GM21367 (cell line): ENCODE results near the gene SLC22A14.
"Not testable (repeated sequence)": the region's sequence is repeated elsewhere in the genome, so short reads cannot be mapped to it uniquely, and the experiment has no call there.

Experiments
- ATAC-seq: cut with Tn5 transposase; IDR thresholded peaks from one replicate; pipeline ENCODE4 v1.9.1; 2021; ENCODE audit not compliant: unreplicated experiment

SLC22A14 gene

GRCh38 chr3:38313263-38313662, 31.2 kb downstream of the SLC22A14 start:
- no peak for ATAC-seq

DNA sequence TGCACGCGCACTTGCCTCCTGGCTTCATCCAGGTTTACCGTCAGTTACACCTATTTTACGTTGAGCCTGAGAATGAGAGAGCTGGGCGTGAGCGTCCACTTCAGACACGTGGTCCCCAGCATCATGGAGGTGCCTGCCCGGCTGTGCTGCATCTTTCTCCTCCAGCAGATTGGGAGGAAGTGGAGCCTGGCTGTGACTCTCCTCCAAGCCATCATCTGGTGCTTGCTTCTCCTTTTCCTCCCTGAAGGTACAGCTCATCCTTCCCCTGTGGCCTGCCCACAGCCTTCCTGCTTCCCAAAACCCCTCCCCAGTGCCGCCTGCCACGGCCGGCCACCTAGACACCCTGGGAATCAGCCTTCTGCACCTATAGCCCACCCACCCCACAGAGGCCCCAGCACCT, 31.6 kb downstream of the SLC22A14 start:
- ATAC-seq: no peak

DNA sequence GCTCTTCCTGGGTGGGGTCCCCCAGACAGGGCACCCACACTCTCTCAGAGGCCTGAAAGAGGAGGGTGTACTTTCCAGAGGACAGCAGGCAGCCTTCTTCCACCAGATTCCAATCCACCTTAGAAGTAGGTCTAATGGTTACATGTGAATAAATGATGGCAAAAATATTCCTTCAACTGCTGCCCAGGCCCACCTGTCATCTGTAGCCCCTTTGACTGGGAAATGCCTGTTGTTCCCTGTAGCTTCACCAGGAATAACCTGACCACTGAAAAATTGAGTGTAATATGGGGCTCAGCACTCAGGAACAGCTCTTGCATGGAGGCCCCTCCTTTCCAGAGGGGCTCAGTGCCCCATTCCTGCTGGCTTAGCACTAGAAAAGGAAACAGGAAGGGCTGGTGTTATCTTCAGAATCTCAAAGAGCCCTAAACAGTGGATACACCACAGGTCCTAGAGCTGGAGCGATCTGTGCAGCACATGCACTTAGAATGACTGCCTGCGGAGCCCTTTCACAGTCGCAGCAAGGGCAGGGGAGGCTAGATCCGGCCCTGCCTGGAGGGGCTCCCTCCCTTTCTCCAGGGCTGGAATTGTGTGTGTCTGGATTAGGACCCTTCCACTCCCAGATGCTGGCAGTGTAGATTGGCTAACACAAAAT, 32.1 kb downstream of the SLC22A14 start:
- ATAC-seq: no peak

GRCh38 chr3:38314764-38315487, 32.8 kb downstream of the SLC22A14 start:
- ATAC-seq: no peak

- no peak for ATAC-seq
Measured at GRCh38 chr3:38315488-38316230, 33.6 kb downstream of the SLC22A14 start.

DNA sequence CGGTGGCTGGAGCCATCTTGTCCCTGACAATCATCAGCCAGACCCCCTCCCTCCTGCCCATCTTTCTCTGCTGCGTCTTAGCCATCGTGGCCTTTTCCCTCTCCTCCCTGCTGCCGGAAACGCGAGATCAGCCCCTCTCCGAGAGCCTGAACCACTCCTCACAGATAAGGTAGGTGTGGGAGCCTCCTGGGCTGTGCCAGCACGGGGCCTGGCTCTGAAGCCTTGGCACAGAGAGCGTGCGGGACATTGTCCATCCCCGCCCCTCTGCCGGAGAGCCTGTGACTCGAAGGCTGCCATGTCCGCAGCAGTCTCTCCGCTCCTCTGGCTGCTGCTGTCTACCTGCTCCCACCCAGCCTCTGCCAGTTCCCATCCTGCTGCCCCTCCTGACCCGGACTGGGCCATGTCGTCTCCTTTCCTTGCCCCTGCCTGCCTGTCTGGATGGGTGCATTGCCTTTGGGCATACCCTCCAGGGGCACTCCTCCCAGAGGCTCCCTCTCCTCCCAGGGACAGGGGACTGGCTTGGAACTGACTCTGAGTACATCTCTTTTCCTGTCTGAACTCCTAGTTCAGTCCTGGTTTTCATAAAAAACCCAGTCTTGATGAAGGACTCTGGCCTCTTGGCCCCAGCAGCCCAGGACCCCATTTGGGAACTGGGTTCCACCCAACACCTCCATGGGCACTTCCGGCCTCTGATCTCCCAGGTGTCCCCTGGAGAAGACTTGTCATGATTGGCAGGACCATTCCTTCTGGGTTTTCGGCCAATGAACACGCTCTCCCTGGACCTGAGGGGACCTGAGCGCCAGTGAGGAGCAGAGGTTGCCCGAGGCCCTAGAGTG, 34.5 kb downstream of the SLC22A14 start:
- ATAC-seq: no peak

GRCh38 chr3:38317192-38317759, 35.2 kb downstream of the SLC22A14 start:
- no peak for ATAC-seq

- ATAC-seq: no peak
Measured at GRCh38 chr3:38318766-38319671, 36.9 kb downstream of the SLC22A14 start.

DNA sequence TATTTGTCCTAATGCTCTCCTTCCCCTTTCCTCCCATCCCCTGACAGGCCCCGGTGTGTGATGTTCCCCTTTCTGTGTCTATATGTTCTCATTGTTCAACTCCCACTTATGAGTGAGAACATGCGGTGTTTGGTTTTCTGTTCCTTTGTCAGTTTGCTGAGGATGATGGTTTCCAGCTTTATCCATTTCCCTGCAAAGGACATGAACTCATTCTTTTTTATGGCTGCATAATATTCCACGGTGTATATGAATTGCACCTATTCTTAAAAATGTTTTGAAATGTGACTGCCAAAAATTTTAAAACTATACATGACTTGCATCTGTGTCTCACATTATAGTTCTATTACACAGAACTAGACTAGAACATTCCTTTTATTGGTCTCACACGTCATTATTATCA, 38.5 kb downstream of the SLC22A14 start:
- ATAC-seq: not testable (repeated sequence)

- no peak for ATAC-seq
Measured at GRCh38 chr3:38323060-38323459, 41.0 kb downstream of the SLC22A14 start.

- ATAC-seq: no peak
Measured at GRCh38 chr3:38325256-38325655, 43.2 kb downstream of the SLC22A14 start.

- ATAC-seq: no peak
Measured at GRCh38 chr3:38327335-38328009, 45.4 kb downstream of the SLC22A14 start.

GRCh38 chr3:38331257-38332022, 49.3 kb downstream of the SLC22A14 start:
- no peak for ATAC-seq

- ATAC-seq: no peak
Measured at GRCh38 chr3:38332201-38332600, 50.1 kb downstream of the SLC22A14 start.

DNA sequence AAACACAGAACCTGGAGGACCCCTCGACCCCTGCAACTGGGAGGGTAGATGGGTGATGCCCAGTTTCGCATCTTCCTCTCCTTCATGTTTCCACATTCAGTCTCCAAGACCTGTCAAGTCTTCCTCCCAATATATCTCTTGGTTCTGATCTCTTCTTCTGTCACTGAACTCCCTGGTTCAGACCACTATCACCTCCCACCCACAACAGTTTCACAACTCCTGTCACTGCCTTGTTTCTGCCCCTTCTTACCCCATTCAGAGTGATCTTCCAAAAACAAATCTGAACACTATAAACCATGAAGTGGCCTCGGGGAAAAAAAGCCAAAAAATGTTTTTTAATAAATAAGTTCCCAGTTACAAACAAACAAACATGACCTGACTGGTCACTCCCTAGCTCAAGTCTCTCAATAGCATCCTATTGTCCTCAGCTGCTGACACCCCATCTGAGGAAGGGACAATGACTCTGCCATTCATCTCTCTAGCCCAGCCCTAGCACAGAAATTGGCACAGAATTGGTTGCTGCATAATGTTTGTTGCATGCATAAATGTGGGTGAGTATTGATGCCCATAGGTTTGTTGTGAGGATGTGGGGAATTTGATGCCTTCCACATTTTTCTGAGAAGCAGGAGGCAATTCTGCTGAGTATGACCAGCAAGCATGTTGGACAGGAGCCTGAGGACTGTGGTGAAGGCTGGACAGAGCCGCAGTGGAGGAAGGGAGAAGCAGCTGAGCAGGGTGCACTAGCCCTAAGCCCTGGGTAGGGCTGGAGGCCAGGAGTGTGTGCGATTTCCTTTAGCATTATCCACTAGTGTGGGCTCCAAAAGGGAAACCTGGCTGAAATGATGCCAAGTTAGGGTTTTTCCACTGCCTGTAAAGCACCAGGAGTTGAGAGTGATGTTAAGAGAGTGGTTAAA, 52.3 kb downstream of the SLC22A14 start:
- no peak for ATAC-seq

DNA sequence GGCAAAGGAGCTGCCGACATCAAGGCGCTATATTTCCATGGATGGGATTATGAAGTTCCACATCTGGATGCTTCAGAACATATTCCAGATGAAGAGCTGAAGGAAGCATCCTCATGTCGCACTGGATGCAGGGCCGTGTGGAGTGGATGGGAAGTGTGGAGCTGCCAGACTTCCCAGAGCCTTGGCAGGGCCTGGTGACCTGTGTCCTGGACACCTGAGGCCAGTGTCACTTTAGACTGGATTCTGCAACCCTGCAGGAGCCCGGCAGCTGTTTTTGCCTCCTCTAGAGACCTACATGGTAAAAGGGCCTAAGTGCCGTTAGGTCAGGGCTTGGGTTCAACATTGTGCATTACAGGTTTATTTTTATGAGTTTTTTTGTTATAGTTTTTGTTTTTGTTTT, 53.2 kb downstream of the SLC22A14 start:
- ATAC-seq: no peak

GRCh38 chr3:38337703-38338102, 55.6 kb downstream of the SLC22A14 start:
- ATAC-seq: no peak
